GM21723 (cell line): ENCODE measurements around the gene RXRA.

Experiments used
- ATAC-seq: cut with Tn5 transposase; IDR thresholded peaks from one replicate; pipeline ENCODE4 v1.9.1; 2021; ENCODE audit warnings: mild to moderate bottlenecking, moderate library complexity; ENCODE audit not compliant: unreplicated experiment

The RXRA gene

DNA sequence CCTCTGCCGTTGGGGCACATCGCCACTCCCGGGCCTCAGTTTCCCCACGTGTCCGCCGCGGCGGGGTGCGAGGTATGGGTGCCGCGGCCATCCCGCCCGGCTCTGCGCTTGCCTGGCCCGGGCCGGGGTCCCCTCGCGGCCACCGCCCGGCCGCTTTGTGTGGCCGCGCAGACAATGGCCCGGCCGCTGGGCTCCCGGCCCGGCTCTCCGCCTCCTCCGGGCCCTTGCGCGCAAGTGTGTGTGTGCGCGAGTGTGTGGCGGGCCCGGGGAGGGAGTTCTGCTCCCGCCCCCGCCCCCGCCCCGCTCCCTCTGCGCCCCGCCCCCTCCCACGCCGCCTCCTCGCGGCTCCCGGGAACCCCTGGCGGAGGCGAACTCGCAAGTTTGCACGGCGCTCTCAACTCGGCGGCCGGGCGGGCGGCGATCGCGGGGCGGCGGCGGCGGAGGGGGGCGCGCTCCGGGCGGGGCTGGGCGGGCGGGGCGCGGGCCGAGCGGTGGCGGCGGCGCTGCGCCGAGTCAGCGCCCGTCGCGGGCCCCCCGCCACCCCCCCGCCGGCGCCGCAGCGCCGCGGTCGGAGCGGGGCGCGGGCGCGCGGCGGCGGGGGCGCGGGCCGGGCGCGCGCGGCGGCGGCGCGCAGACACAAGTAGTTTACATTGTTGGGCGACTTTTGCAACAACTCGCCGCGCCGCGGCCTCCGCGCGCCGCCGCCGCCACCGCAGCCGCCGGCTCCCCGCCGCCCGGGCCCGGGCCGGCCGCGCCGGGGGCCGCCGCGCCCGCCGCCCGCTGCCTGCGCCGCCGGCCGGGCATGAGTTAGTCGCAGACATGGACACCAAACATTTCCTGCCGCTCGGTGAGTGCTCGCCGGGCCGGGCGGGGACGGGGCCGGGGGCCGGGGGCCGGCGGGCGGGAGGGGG is at the start of gene RXRA:
Gene RXRA, plus strand, starts transcription at position 643 of the 911 bp plus-strand sequence. Its CDS starts 177 bp downstream, at position 820.
- ATAC-seq = no peak

DNA sequence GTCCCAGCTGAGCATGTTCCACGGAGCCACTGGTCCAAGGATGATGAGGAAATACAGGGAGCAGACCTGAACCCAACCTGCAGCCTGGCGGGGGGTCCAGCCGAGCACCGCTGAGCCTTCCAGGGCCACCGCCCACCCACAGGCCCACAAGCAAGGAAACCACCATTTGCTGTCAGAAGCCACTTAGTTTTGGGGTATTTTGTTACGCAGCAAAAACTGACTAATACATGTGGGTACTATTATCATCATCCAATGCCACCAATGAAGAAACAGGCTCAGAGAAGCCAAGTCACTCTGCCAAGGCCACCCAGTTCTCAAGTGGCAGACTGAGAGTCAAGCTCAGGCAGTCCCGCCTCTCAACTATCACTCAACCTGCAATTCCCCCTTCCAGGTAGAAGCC is 48.0 kb upstream of the RXRA start:
- no peak for ATAC-seq

DNA sequence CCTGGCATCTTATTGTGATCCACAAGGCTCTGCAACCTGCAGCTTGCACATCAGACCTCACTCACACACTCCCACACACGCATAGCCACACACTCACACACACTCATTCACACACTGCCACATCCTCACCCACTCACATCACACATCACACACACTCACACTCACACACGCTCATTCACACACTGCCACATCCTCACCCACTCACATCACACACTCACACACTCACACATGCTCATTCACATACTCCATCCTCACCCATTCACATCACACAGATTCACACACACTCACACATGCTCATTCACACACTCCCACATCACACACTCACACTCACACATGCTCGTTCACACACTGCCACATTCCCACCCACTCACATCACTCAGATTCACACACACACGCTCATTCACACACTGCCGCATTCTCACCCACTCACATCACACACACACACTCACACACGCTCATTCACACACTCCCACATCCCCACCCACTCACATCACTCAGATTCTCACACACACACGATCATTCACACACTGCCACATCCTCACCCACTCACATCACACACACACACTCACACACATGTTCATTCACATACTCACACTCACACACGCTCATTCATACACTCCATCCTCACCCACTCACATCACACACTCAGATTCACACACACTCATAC is 47.1 kb upstream of the RXRA start:
- ATAC-seq = no peak

DNA sequence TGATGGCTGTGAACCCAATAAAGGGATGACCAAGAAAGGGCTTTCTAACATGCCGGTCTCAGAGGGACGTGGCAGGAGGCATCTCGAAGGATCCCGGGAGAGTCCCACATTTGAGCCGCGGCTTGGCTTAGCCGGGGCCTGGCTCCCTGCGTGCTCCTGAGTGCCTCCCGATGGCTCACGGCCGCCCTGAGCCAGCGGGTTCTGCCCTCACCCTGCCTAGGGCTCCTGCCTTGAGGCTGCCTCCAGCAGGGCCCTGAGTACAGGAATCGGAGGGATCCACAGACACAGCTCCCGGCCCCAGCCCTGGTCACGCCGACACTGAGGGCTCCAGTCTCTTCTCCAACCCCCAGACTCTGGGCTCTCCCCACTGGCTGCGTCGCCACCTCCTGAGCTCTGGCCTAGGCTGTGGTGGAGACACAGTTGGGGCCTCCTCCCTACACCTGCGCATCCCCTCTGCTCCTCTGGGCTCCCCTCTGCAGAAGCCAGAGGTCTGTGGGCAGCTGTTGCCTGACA is 44.1 kb upstream of the RXRA start:
- ATAC-seq = no peak

GRCh38 chr9:134283111-134283515 is 43.1 kb upstream of the RXRA start:
- ATAC-seq = no peak

- ATAC-seq = no peak
These were observed 42.5 kb upstream of the RXRA start for GRCh38 chr9:134283692-134284265.

- ATAC-seq = no peak
These were observed 42.0 kb upstream of the RXRA start for GRCh38 chr9:134284273-134284672.

DNA sequence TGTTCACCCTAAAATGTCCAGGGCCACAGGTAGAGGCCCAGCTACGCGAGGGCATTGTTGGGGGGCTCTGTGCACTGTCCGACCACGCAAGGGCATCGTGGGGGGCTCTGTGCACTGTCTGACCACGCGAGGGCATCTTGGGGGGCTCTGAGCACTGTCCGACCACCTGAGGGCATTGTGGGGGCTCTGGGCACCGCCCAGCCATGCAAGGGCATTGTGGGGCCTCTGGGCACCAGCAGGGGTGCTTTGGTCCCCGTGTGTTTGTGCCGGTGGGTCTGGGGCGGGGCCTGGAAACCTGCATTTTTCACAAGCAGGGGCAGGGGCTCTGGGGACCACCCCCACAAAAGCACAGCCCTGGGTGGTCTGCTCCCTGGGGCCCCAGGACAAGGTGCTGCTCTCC is 41.5 kb upstream of the RXRA start:
- ATAC-seq = no peak

DNA sequence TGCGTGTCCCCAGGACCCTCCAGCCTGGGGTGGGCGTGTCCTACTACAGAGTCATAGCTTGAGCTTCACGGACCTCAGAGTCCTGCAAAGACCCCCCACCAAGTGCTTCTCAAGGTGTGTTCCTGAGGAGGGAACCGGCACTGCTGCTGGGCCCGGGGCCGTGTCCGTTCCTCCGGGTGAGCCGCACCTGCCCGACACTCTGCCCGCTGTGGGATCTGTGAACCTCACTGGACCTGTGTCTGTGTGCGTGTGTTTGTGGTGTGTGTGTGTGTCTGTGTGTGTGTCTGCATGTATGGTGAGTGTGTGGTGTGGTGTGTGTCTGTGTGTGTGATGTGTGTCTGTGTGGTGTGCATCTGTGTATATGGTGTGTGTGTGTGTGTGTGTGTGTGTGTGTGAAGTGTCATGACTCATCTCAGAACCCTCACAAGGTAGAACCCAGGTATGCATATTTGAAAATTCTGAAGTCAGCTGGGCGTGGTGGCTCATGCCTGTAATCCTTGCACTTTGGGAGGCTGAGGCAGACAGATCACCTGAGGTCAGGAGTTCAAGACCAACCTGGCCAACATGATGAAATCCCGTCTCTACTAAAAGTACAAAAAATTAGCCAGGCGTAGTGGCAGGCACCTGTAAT is 40.9 kb upstream of the RXRA start:
- ATAC-seq = no peak

GRCh38 chr9:134286471-134287245 is 39.6 kb upstream of the RXRA start:
- no peak for ATAC-seq

GRCh38 chr9:134287591-134288491 is 38.4 kb upstream of the RXRA start:
- no peak for ATAC-seq

DNA sequence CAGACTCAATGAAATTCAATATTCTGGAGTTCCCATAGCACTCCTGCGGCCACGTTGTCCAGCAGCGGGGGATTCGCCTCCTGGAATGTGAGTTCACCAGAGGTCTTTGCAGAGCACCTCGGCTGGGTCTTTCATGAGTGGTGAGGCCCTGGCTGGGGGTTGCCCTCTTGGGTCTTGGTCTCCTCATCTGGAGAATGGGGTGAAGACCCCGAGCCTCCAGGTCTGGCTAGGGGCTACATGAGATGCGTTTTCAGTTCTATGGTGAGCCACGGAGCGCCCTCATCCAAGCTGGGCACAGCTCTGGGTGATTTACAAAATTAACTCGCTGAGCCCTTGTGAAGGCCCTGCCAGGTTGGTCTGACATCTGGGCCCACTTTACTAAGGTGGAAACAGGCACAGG is 37.5 kb upstream of the RXRA start:
- ATAC-seq = no peak

- ATAC-seq = no peak
These were observed 36.9 kb upstream of the RXRA start for GRCh38 chr9:134289241-134289875.

GRCh38 chr9:134290603-134291451 is 35.4 kb upstream of the RXRA start:
- no peak for ATAC-seq

- ATAC-seq = no peak
These were observed 34.8 kb upstream of the RXRA start for GRCh38 chr9:134291452-134291881.

GRCh38 chr9:134291961-134292871 is 34.0 kb upstream of the RXRA start:
- ATAC-seq = no peak

DNA sequence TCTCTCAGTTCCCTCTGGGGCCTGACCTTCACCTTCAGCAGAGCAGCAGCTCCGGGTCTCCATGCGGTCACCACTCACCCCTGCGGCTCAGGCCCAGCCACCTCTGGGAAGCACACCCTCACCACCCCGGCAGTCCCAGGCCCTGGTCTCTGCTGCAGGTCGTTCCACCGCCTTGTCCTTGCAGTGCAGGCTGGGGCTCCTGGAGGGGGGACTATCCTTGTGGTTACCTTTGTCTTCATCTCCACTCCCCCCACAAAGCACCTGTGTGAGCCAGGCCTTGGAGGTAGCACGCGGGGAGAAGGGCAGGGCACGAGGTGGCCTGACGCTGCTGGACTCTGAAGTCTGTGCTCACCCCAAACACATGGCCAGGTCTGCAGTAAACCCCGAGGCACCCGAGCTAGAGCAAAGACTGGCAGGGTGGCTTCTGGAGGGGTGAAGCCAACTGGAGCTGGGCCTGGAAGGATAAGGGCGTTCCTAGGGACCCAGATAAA is 33.2 kb upstream of the RXRA start:
- ATAC-seq = no peak
